Measurements from ENCODE around the gene DCP1B. TPM values are rescaled to one million over a fixed set of nuclear protein-coding genes. Genes with fewer than 3 reads are reported as not detected.

The DCP1B gene
- total RNA-seq, 3 donors from 2014 or later, result 12.2 to 20.8 (median 18.0) TPM

DNA sequence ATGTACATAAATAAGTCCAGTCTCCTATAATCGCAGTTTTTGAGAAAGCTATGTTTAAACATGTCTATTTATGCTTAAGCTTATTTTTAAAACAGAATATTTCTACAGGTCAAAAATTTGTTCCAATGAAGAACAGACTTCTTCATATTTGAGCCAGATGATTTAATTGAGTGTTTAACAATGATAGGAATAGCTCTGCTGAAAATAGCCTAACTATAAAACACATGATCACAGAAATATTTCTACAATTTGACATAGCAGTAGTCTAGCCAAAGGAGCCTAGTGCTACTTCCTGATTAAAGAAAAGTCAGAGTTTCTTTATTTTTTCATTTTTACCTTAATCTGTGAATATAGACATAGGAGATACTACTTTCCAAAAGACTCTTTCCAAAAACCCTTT is 29.4 kb downstream of the DCP1B start:
- Histone ChIP-seq H3K27me3 (no peaks in the 10 kb centered on the region), H3K27ac (no peak overlapping the region), H3K4me1 (no peaks in the 10 kb centered on the region), H3K9me3 (no peaks in the 10 kb centered on the region), H3K36me3 (no peaks in the 10 kb centered on the region), H3K4me3 (no peak overlapping the region)
- intact Hi-C loops (cut with DNase I; ENCODE audit: low total_unique reads), result no loop called here
- DNase-seq (ENCODE audit: low spot score in 2 of 2), result no peak
- TF ChIP-seq POLR2A (IDR thresholded peaks at IDR 0.05) (no peak), POLR2AphosphoS5 (IDR thresholded peaks at IDR 0.05) (no peak)
- TF ChIP-seq, protein P1, sequence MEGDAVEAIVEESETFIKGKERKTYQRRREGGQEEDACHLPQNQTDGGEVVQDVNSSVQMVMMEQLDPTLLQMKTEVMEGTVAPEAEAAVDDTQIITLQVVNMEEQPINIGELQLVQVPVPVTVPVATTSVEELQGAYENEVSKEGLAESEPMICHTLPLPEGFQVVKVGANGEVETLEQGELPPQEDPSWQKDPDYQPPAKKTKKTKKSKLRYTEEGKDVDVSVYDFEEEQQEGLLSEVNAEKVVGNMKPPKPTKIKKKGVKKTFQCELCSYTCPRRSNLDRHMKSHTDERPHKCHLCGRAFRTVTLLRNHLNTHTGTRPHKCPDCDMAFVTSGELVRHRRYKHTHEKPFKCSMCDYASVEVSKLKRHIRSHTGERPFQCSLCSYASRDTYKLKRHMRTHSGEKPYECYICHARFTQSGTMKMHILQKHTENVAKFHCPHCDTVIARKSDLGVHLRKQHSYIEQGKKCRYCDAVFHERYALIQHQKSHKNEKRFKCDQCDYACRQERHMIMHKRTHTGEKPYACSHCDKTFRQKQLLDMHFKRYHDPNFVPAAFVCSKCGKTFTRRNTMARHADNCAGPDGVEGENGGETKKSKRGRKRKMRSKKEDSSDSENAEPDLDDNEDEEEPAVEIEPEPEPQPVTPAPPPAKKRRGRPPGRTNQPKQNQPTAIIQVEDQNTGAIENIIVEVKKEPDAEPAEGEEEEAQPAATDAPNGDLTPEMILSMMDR (IDR thresholded peaks at IDR 0.05), result no peak

DNA sequence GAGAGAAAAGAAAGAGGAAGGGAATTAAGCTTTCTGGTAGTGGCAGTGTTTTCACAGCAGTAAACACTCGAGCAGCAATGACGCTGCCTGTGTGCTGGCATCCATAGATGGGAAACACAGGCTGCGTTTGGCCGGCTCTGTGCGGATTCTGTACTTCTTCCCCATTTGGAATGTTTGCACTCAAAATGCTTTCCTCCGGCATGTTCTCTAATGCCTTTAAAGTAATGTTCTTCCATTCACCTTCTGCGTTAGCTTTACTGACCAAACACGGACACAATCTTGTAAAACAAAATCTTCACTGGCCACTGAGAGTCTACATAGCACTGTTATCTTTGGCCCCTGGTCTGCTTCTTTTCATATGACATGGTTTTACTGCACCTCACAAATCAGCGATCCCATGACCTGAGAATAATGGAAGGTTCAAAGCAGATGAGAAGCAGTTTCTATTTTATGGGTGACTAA is 31.4 kb downstream of the DCP1B start:
- H3K36me3 ChIP-seq, result no peaks in the 10 kb centered on the region
- no peak for DNase-seq (ENCODE audit: low spot score in 2 of 2)
- intact Hi-C loops (cut with DNase I; ENCODE audit: low total_unique reads), result no loop called here
- H3K27ac ChIP-seq, result peak overlapping the region in 1 of 2 donors; percentile 15
- TF ChIP-seq POLR2A (IDR thresholded peaks at IDR 0.05) (no peak), POLR2AphosphoS5 (IDR thresholded peaks at IDR 0.05) (no peak)
- TF ChIP-seq, protein P1 (IDR thresholded peaks at IDR 0.05), result no peak
- no peaks in the 10 kb centered on the region for H3K9me3 ChIP-seq
- no peaks in the 10 kb centered on the region for H3K4me1 ChIP-seq
- no peaks in the 10 kb centered on the region for H3K27me3 ChIP-seq
- no peak overlapping the region for H3K4me3 ChIP-seq

DNA sequence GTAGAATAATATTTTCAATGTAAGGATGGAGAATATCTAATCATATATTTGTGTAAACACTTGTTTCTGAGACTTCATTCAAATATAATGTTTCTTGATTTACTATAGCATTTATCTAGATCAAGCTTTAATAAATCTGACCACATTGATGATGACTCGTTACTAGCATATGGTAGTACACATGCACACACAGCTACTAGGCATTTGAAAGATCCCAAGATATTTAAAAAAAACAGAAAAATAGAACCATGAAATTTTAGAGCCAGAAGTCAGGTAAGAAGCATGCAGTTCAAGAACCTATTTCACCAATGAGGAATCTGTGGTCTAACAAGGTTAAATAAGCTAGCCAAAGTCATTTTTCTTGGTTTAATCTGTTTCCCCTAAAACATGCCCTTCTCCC is 32.0 kb downstream of the DCP1B start:
- Histone ChIP-seq H3K27me3 (no peaks in the 10 kb centered on the region), H3K9me3 (no peaks in the 10 kb centered on the region), H3K4me3 (no peak overlapping the region), H3K36me3 (no peaks in the 10 kb centered on the region), H3K27ac (no peak overlapping the region), H3K4me1 (no peaks in the 10 kb centered on the region)
- intact Hi-C loops (cut with DNase I; ENCODE audit: low total_unique reads), result no loop called here
- no peak for DNase-seq (ENCODE audit: low spot score in 2 of 2)
- TF ChIP-seq, protein P1 (IDR thresholded peaks at IDR 0.05), result no peak
- TF ChIP-seq POLR2A (IDR thresholded peaks at IDR 0.05) (no peak), POLR2AphosphoS5 (IDR thresholded peaks at IDR 0.05) (no peak)

DNA sequence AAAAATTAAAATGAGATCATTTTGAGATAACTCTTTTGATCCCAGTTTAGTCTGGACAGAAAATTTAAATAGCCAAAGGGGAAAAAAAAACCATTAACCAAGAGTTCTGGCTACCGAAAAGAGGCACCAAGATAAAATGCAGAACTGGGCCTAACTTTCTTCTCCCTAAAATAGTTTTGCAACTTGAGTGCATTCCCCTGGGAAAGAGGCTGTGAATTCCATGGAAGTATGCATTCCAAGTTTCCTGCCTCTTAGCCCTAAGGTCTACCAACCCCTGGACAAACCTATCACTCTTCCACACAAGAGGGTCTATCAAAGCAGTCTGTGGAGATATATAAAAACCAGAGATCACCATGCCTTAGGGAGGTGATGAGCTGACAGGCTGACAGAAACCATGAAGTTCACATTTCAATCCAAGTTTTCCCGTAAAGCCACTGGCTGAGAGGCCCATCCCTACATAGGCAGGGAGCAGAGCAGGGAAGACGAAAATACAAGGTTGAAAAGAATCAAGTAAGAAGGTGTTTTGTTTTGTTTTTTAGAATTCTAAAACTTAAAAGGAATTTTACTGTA is 33.8 kb downstream of the DCP1B start:
- Histone ChIP-seq H3K36me3 (no peaks in the 10 kb centered on the region), H3K27ac (no peak overlapping the region), H3K4me1 (no peaks in the 10 kb centered on the region), H3K9me3 (no peaks in the 10 kb centered on the region), H3K4me3 (no peak overlapping the region), H3K27me3 (no peaks in the 10 kb centered on the region)
- intact Hi-C loops (cut with DNase I; ENCODE audit: low total_unique reads), result no loop called here
- DNase-seq (ENCODE audit: low spot score in 2 of 2), result no peak
- TF ChIP-seq, protein P1 (IDR thresholded peaks at IDR 0.05), result no peak
- no peak for TF ChIP-seq POLR2AphosphoS5 (IDR thresholded peaks at IDR 0.05)
- no peak for TF ChIP-seq POLR2A (IDR thresholded peaks at IDR 0.05)

DNA sequence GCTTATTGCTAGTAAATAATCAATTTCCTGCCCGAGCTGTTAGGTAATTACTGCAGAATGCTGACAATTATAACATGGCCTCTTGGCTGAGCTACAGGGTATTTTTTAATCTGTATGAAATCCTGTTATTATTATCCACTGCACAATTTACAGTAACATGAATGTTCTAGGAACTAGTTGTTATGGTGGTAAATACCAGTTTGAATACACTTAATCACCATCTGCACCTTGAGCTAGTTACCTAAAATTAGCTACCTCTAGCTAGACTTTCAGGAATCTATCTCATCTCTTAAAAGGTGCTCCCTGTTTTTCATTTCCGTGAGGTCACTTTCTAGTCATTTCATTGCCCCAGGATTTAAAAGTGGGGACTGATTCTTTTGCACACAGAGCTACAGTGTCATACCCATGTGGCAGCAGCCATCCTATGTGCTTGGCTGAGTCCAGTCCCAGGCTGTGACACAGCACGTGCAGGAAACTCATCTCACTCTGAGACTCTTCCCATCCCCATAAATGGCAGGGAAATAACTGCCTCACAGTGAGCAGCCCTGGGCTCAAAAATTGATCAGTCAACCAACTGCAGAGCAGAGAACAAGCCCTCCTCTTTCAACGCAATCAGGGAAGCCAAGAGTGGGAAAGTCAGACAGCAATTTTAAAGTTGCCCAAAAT is 37.6 kb downstream of the DCP1B start:
- DNase-seq (ENCODE audit: low spot score in 2 of 2), result no peak
- no peak overlapping the region for H3K27ac ChIP-seq
- no peaks in the 10 kb centered on the region for H3K4me1 ChIP-seq
- H3K27me3 ChIP-seq, result no peaks in the 10 kb centered on the region
- H3K36me3 ChIP-seq, result no peaks in the 10 kb centered on the region
- intact Hi-C loops (cut with DNase I; ENCODE audit: low total_unique reads), result no loop called here
- H3K9me3 ChIP-seq, result no peaks in the 10 kb centered on the region
- no peak overlapping the region for H3K4me3 ChIP-seq
- TF ChIP-seq POLR2A (IDR thresholded peaks at IDR 0.05), result no peak
- TF ChIP-seq POLR2AphosphoS5 (IDR thresholded peaks at IDR 0.05), result no peak
- TF ChIP-seq, protein P1 (IDR thresholded peaks at IDR 0.05), result no peak

Measured in breast epithelium (tissue), 4 donors.